Right cardiac atrium (tissue), 5 donors: ENCODE measurements around the gene HAP1. TPM values are rescaled to one million over a fixed set of nuclear protein-coding genes. Genes with fewer than 3 reads are reported as not detected.

ENCODE experiments used
- ATAC-seq, 2 donors: fragments of 200-7000 bp; cut with Tn5 transposase; one replicate each; pipeline versions ENCODE4 v1.8.0 to v1.9.1; 2020; ENCODE audit warnings: moderate library complexity in 2 of 2, mild to moderate bottlenecking in 1 of 2
- DNase-seq, 3 donors: peaks; one replicate each; pipeline ENCODE4 v3.0.0-alpha.2; 2020
- H3K27ac ChIP-seq: one replicate; pipeline ENCODE4 v1.5.1; 2013; ENCODE audit warnings: mild to moderate bottlenecking, low read length, control low read depth, moderate library complexity
- H3K27me3 ChIP-seq: one replicate; pipeline ENCODE4 v1.6.1; 2013; ENCODE audit not compliant: control insufficient read depth, insufficient read depth
- H3K4me1 ChIP-seq: one replicate; pipeline ENCODE4 v1.6.1; 2013; ENCODE audit warnings: low read length; ENCODE audit not compliant: control insufficient read depth, insufficient read depth
- H3K4me3 ChIP-seq: one replicate; pipeline ENCODE4 v1.5.1; 2013; ENCODE audit warnings: low read length, control low read depth
- H3K9me3 ChIP-seq: one replicate; pipeline ENCODE4 v1.6.1; 2013; ENCODE audit warnings: low read length; ENCODE audit not compliant: control insufficient read depth
- WGBS: extraction: QIAGEN DNeasy Blood & Tissue Kit; methylation state at CpG from one replicate; pipeline ENCODE4 v1.1.7; 2013; 5-methylcytosine and 5-hydroxymethylcytosine counted together
- intact Hi-C, 4 donors: fragments of 100-400 bp; cut with DNase I; formaldehyde crosslinking; loops; one replicate each; pipeline versions ENCODE4 v1.11.0 to v1.14.0; 2022 to 2023
- polyA plus RNA-seq: library from polyadenylated mRNA; stranded (reverse); fragments of 200-250 nt; gene quantifications from one replicate; pipeline ENCODE4 v1.2.3, GENCODE V29; 2013
- total RNA-seq, 4 donors: library from RNA; stranded (reverse); fragmentation: NEBNext Ultra II Directional; extraction: Animal tissue kit (Norgen Biotek cat#: 25700); gene quantifications; one replicate each; pipeline ENCODE4 v1.2.1, GENCODE V29; 2021
- donor health status: healthy with polysubstance abuse.
- donor health status: DM: no; HTN: yes; CAD: no.
- donor health status: DM: no; HTN: no; CAD: no.
- donor health status: DM: no; HTN: yes; CAD: no; lungs with severe emphysema.
- donor health status: DM: yes; HTN: yes; CAD: no.

Gene HAP1
- total and polyA plus RNA-seq, 5 donors = 0.05 TPM; not detected in 4

DNA sequence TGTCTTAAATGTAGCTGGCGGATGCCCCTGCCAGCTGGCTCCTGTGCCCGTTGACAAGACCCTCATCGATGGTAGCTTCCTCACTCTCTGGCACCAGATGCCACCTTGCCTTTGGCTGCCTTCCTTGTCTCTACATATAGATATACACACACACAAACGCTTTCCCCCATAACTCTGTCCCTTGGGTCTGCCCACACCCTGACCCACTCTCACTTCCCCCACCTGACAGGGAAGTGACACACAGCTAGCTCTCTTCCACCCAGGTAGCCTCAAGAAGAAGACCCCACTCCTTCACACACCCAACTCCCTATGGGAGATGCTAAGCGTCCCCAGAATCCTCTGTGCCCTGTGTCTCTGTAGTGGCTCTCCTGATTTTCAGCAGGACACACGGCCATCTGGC, 26.4 kb upstream of the HAP1 start:
- no peaks in the 10 kb centered on the region for H3K9me3 ChIP-seq
- no peak overlapping the region for H3K4me3 ChIP-seq
- H3K4me1 ChIP-seq = no peaks in the 10 kb centered on the region
- intact Hi-C loops = no loop called here
- ATAC-seq = no peak
- WGBS = 80% methylated on average over 6 of the region's 6 CpGs
- DNase-seq = no peak
- H3K27ac ChIP-seq = no peak overlapping the region
- no peaks in the 10 kb centered on the region for H3K27me3 ChIP-seq

DNA sequence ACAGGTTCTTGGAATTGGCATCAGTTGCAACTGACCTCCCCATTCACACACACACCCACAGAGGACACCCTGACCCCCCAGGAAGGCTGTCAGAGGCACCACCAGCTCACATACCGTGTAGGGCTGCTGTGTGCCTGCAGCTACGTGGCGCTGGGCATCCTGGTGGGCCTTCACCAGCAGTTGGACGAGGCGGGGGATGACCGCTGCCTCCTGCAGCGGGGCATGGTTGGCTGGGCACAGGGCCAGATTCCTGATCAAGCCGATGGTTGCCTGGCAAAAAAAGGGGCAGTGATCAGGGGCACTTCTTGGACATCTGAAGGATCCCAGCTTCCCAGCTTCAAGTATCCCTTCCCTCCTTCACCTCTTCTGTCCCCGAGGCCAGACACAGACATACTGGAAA, 24.2 kb upstream of the HAP1 start:
- no peak overlapping the region for H3K4me3 ChIP-seq
- H3K4me1 ChIP-seq = no peaks in the 10 kb centered on the region
- H3K27ac ChIP-seq = no peak overlapping the region
- DNase-seq (no peak), ATAC-seq (no peak)
- no peaks in the 10 kb centered on the region for H3K27me3 ChIP-seq
- H3K9me3 ChIP-seq = no peaks in the 10 kb centered on the region
- 71% methylated on average over 9 of the region's 9 CpGs for WGBS
- intact Hi-C loops = no loop called here

DNA sequence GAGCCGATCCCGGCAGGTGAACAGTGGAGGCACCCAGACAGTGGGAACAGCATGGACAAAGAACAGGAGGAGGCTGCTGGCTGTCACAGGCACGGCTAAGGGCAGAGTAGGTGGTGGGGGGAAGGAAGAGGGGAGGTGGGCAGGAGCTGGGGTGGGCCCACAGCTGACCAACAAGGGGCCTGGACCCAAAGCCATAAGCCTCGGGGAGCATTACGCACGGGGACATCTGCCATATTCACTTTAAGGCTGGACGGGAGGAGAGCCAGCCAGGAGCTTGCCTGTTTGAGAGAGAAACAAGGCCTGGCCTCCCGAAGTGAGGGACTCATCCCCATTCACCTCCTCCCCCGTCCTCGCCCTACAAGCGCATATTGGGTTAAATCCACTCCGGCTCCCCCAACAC, 19.6 kb upstream of the HAP1 start:
- no peaks in the 10 kb centered on the region for H3K4me1 ChIP-seq
- no peak for DNase-seq
- no peak overlapping the region for H3K4me3 ChIP-seq
- no peaks in the 10 kb centered on the region for H3K27me3 ChIP-seq
- no peak overlapping the region for H3K27ac ChIP-seq
- 73% methylated on average over 12 of the region's 12 CpGs for WGBS
- intact Hi-C loops = no loop called here
- no peak for ATAC-seq
- no peaks in the 10 kb centered on the region for H3K9me3 ChIP-seq

DNA sequence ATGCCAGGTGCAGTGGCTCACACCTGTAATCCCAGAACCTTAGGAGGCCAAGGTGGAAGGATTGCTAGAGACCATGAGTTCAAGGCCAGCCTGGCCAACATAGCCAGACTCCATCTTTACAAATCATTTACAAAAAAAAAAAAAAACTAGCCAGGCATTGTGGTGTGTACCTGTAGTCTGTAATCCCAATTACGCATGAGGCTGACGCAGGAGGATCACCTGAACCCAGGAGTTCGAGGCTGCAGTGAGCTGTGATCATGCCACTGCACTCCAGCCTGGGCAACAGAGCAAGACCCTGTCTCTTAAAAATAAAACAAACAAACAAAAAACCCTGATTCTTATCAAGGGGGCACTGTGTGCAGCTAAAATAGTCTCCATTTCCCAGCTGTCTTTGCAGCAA, 16.8 kb upstream of the HAP1 start:
- no peak for ATAC-seq
- 81% methylated on average over 3 of the region's 3 CpGs for WGBS
- intact Hi-C loops = no loop called here
- Histone ChIP-seq H3K9me3 (no peaks in the 10 kb centered on the region), H3K27ac (no peak overlapping the region), H3K27me3 (no peaks in the 10 kb centered on the region), H3K4me1 (no peaks in the 10 kb centered on the region), H3K4me3 (no peak overlapping the region)
- DNase-seq = no peak

DNA sequence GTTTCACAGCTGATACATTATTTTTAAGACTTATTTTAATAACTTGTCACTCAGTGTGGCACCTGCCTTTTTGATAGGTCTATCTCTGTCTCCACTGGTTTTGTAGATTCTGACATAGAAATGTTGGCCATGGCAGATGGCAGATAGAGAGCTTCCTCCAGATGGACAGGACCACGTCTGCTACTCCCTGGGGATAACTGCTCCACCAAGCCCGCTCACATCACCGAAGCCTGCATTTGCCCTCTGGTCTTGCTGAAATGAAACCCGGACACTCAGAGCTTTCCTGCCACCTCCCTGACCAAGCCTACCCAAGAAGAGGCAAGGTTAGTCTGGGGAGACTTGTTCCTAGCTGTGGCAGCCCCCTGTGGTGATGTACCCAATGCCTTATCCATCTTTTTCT, 16.4 kb upstream of the HAP1 start:
- Histone ChIP-seq H3K4me3 (no peak overlapping the region), H3K27ac (no peak overlapping the region), H3K27me3 (no peaks in the 10 kb centered on the region), H3K4me1 (no peaks in the 10 kb centered on the region), H3K9me3 (no peaks in the 10 kb centered on the region)
- intact Hi-C loops = no loop called here
- ATAC-seq = no peak
- DNase-seq = no peak
- WGBS = 66% methylated on average over 4 of the region's 4 CpGs

DNA sequence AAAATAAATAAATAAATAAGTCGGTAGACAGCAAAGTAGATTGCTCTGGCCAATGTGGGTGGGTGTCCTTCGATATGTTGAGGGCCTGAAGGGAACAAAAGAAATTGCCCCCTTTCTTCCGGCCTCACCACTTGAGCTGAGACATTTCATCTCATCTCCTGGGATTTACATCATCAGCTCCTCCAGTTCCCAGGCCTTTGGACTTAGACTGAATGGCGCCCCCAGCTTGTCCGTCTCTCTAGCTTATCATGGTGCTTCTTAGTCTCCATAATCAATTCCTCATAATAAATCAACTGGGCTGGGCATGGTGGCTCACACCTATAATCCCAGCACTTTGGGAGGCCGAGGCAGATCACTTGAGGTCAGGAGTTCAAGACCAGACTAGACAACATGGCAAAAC, 13.8 kb upstream of the HAP1 start:
- 77% methylated on average over 6 of the region's 6 CpGs for WGBS
- intact Hi-C loops = no loop called here
- H3K4me1 ChIP-seq = no peaks in the 10 kb centered on the region

DNA sequence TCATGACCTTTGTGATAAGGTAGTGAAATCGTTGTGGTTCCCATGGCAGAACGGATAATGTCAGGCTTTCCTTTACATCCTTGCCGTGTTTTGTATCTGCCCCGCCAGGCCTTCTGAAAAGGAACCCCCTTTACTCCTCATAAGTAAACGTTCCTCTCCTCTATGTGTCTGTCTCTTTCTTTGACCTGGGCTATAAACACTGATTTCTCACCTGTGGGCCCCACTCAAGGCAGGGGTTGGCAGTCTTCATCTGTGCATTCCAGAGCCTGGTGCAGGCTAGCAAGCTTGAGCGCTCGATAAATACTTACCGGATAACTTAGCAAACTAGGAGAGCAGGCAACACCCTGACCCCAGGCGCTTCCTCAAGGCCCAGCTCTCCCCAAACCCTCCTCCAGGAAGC, 7.3 kb upstream of the HAP1 start:
- no peak for ATAC-seq
- 80% methylated on average over 9 of the region's 9 CpGs for WGBS
- Histone ChIP-seq H3K4me1 (no peaks in the 10 kb centered on the region), H3K9me3 (no peaks in the 10 kb centered on the region), H3K27me3 (no peaks in the 10 kb centered on the region), H3K4me3 (no peak overlapping the region), H3K27ac (no peak overlapping the region)
- intact Hi-C loops = no loop called here
- no peak for DNase-seq

More for the DNA sequence above, 13.8 kb upstream of the HAP1 start:
- H3K9me3 ChIP-seq = no peaks in the 10 kb centered on the region
- no peak overlapping the region for H3K4me3 ChIP-seq
- DNase-seq (no peak), ATAC-seq (no peak)
- H3K27ac ChIP-seq = no peak overlapping the region
- no peaks in the 10 kb centered on the region for H3K27me3 ChIP-seq

DNA sequence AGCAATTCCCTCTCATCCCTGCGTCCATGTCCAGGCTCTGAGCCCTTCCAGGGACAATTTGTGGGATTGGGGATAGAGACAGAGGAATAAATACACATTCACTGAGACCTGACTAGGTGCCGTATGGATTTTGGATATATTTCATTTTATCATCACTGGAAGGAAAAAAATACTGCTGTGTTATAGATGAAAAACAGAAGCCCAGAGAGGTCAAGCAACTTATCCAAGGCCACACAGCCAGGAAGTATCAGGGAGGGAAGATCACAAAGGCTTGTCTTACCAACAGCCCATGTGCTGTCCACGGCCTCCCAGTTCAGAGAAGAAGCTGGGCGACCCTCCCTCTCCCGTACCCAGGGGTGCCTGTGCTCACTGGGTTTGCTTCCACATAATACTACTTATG, 6.1 kb upstream of the HAP1 start:
- H3K27me3 ChIP-seq = no peaks in the 10 kb centered on the region
- intact Hi-C loops = no loop called here
- no peaks in the 10 kb centered on the region for H3K4me1 ChIP-seq
- DNase-seq (no peak), ATAC-seq (no peak)
- H3K4me3 ChIP-seq = no peak overlapping the region
- no peak overlapping the region for H3K27ac ChIP-seq
- H3K9me3 ChIP-seq = no peaks in the 10 kb centered on the region
- 92% methylated on average over 5 of the region's 5 CpGs for WGBS

DNA sequence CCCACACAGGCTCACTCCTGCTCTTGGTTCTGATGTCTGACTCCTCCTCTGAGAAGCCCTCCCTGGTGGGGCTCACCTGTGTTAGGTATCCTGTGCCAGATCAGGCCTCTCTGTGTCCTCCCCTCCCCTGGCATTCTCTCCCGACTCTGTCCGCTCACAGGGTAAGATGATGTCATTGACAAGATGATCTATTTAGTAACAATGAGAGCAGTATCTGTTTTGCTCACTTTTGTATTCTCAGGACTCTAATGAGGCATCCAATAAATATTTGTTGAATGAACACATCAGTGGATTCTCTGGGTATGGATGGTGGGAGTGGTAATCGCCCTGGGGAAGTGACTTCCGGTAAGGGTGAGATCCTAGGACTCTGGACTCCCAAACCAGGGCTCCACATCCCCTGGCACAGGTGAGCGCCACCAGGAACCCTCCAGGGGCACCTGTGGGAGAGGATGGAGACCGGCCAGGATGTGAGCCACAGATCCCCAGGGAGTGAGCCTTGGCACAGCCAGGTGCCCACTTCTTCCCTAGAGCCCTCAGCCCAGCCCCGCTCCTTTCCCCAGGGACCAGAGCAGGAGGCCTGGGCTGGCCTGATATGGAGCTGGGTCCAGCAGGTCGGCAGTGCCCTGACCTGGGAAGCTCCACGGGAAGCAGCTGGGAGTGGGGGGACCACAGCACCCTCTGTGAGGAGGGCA, 5.4 kb upstream of the HAP1 start:
- intact Hi-C loops = loop anchor here in 3 of 4 donors (1.0 to 10.0 kb wide), 4 partner anchors 61 to 215 kb away; no protein-coding TSS in a partner anchor
- Histone ChIP-seq H3K4me1 (no peaks in the 10 kb centered on the region), H3K4me3 (no peak overlapping the region), H3K27ac (no peak overlapping the region), H3K9me3 (no peaks in the 10 kb centered on the region), H3K27me3 (no peaks in the 10 kb centered on the region)
- DNase-seq (no peak), ATAC-seq (no peak)
- WGBS = 67% methylated on average over 9 of the region's 9 CpGs

DNA sequence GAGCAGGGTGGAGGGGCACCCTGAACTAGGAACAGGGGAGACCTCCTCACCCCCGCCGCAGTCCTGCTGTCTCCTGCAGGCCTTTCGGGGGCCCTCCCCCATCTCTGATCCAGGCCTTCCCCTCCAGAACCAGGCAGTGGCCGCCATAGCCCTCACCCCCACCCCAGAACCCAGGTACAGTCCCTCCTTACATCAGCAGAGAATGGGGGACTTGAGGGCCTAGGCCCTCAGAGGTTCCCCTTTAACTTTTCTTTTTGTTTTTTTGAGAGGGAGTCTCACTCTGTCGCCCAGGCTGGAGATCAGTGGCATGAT, 4.3 kb upstream of the HAP1 start:
- Histone ChIP-seq H3K4me1 (no peaks in the 10 kb centered on the region), H3K27me3 (no peaks in the 10 kb centered on the region), H3K4me3 (no peak overlapping the region), H3K9me3 (no peaks in the 10 kb centered on the region), H3K27ac (no peak overlapping the region)
- ATAC-seq = peak in 1 of 2 donors; percentile 20
- DNase-seq = no peak
- WGBS = 93% methylated on average over 5 of the region's 5 CpGs
- intact Hi-C loops = loop anchor here (1.0 to 10.0 kb wide), 4 partner anchors 62 to 216 kb away; no protein-coding TSS in a partner anchor

DNA sequence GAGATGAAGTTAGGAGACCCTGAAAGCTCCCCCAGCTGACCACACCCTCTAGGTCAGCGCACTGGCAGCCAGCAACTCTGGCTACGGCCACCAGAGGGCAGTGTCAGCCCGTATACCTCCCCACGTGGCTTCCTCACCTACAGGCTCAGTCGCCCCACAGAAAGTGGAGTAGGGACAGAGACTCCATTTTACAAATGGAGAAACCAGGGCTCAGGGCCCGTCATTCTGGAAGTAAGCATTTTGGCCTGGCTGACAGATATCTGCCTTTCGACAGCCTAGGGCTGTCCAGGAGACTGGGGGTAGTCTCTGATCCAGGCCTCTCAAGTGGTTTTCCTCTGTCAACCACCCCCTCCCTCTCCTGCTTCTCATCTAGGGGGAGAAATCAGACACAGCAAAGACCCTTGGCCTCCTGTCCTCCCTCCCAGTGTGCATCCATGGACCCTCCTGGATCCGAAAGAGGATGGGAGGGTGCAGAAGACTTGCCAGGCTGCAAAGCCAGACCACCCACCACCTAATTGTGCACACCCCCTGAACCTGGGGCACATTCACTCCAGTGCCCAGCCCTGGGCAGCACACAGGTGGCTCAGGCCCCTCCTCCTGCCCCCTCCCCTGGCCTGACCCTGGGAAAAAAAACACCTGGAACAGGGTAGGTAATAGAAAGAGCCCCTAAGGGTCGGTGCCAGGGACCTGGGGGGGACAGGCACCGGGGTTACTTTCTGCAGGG, 3.8 kb upstream of the HAP1 start:
- WGBS = 30% methylated on average over 10 of the region's 10 CpGs
- DNase-seq (peak; percentile 78 to 93 (median 92)), ATAC-seq (peak; percentile 78 to 86)
- intact Hi-C loops = loop anchor here (1.0 to 10.0 kb wide), 4 partner anchors 63 to 217 kb away; no protein-coding TSS in a partner anchor
- Histone ChIP-seq H3K9me3 (no peaks in the 10 kb centered on the region), H3K27me3 (no peaks in the 10 kb centered on the region), H3K4me1 (no peaks in the 10 kb centered on the region), H3K4me3 (no peak overlapping the region), H3K27ac (no peak overlapping the region)
